Measurements from ENCODE around the gene MTX1.
"Not testable (repeated sequence)": the region's sequence is repeated elsewhere in the genome, so short reads cannot be mapped to it uniquely, and the experiment has no call there.

Gene MTX1

GRCh38 chr1:155185783-155186066 lies 22.8 kb upstream of the MTX1 start:
- no peaks in the 10 kb centered on the region for H3K4me1 ChIP-seq (ENCODE audit: control insufficient read depth, low read depth, low read length)
- H3K9ac ChIP-seq (ENCODE audit: low read length), result no peak overlapping the region
- H3K4me2 ChIP-seq (ENCODE audit: low read length), result no peak overlapping the region
- H2BK120ac ChIP-seq (ENCODE audit: low read depth, low read length), result no peak overlapping the region
- H2AK5ac ChIP-seq (ENCODE audit: low read length), result no peak overlapping the region
- H3K27ac ChIP-seq (ENCODE audit: low read depth, low read length), result no peak overlapping the region
- H3K18ac ChIP-seq (ENCODE audit: low read length), result no peak overlapping the region
- H3K36me3 ChIP-seq (ENCODE audit: control insufficient read depth, insufficient read depth, low read length), result no peaks in the 10 kb centered on the region
- H4K5ac ChIP-seq (ENCODE audit: low read length), result no peak overlapping the region
- no peak overlapping the region for H4K8ac ChIP-seq (ENCODE audit: low read depth, low read length)
- no CpG with 5 or more reads among the region's 6 CpGs for WGBS (ENCODE audit: extremely low coverage, insufficient coverage, low lambda C conversion rate)
- H3K79me1 ChIP-seq (ENCODE audit: low read length), result no peaks in the 10 kb centered on the region
- H3K4me3 ChIP-seq (ENCODE audit: low read length), result no peak overlapping the region
- no peaks in the 10 kb centered on the region for H3K79me2 ChIP-seq (ENCODE audit: control insufficient read depth, insufficient read depth, low read length)
- H2BK15ac ChIP-seq (replicated peaks; ENCODE audit: low read depth), result no peak overlapping the region
- no peak overlapping the region for H3K23ac ChIP-seq (ENCODE audit: low read length)
- H3K27me3 ChIP-seq (ENCODE audit: insufficient read depth, low read length, poor library complexity), result no peaks in the 10 kb centered on the region
- no peak overlapping the region for H3K4ac ChIP-seq (ENCODE audit: low read depth, low read length)
- no peak overlapping the region for H3K56ac ChIP-seq (ENCODE audit: low read length)
- H2BK5ac ChIP-seq (ENCODE audit: low read length), result no peak overlapping the region
- DNase-seq, result no peak

GRCh38 chr1:155186067-155186793 lies 22.3 kb upstream of the MTX1 start:
- no peak overlapping the region for H3K4me2 ChIP-seq (ENCODE audit: low read length)
- H3K56ac ChIP-seq (ENCODE audit: low read length), result no peak overlapping the region
- no peaks in the 10 kb centered on the region for H3K36me3 ChIP-seq (ENCODE audit: control insufficient read depth, insufficient read depth, low read length)
- no peak overlapping the region for H3K23ac ChIP-seq (ENCODE audit: low read length)
- H3K4ac ChIP-seq (ENCODE audit: low read depth, low read length), result no peak overlapping the region
- H3K27ac ChIP-seq (ENCODE audit: low read depth, low read length), result no peak overlapping the region
- no peaks in the 10 kb centered on the region for H3K4me1 ChIP-seq (ENCODE audit: control insufficient read depth, low read depth, low read length)
- no peak overlapping the region for H2BK120ac ChIP-seq (ENCODE audit: low read depth, low read length)
- WGBS (ENCODE audit: extremely low coverage, insufficient coverage, low lambda C conversion rate), result no CpG with 5 or more reads among the region's 8 CpGs
- H3K9ac ChIP-seq (ENCODE audit: low read length), result no peak overlapping the region
- H3K79me1 ChIP-seq (ENCODE audit: low read length), result no peaks in the 10 kb centered on the region
- DNase-seq, result no peak
- H3K79me2 ChIP-seq (ENCODE audit: control insufficient read depth, insufficient read depth, low read length), result no peaks in the 10 kb centered on the region
- no peak overlapping the region for H2AK5ac ChIP-seq (ENCODE audit: low read length)
- no peaks in the 10 kb centered on the region for H3K27me3 ChIP-seq (ENCODE audit: insufficient read depth, low read length, poor library complexity)
- H4K8ac ChIP-seq (ENCODE audit: low read depth, low read length), result no peak overlapping the region
- no peak overlapping the region for H2BK5ac ChIP-seq (ENCODE audit: low read length)
- H4K5ac ChIP-seq (ENCODE audit: low read length), result no peak overlapping the region
- no peak overlapping the region for H3K18ac ChIP-seq (ENCODE audit: low read length)
- no peak overlapping the region for H2BK15ac ChIP-seq (replicated peaks; ENCODE audit: low read depth)
- no peak overlapping the region for H3K4me3 ChIP-seq (ENCODE audit: low read length)

GRCh38 chr1:155186794-155187455 lies 21.6 kb upstream of the MTX1 start:
- no peak overlapping the region for H2BK120ac ChIP-seq (ENCODE audit: low read depth, low read length)
- no peak overlapping the region for H3K18ac ChIP-seq (ENCODE audit: low read length)
- no peak overlapping the region for H3K27ac ChIP-seq (ENCODE audit: low read depth, low read length)
- H3K4ac ChIP-seq (ENCODE audit: low read depth, low read length), result no peak overlapping the region
- no peak overlapping the region for H4K8ac ChIP-seq (ENCODE audit: low read depth, low read length)
- H3K4me2 ChIP-seq (ENCODE audit: low read length), result no peak overlapping the region
- DNase-seq, result no peak
- H3K36me3 ChIP-seq (ENCODE audit: control insufficient read depth, insufficient read depth, low read length), result no peaks in the 10 kb centered on the region
- no CpG with 5 or more reads among the region's 14 CpGs for WGBS (ENCODE audit: extremely low coverage, insufficient coverage, low lambda C conversion rate)
- H2BK15ac ChIP-seq (replicated peaks; ENCODE audit: low read depth), result no peak overlapping the region
- no peak overlapping the region for H3K9ac ChIP-seq (ENCODE audit: low read length)
- H2AK5ac ChIP-seq (ENCODE audit: low read length), result no peak overlapping the region
- H3K27me3 ChIP-seq (ENCODE audit: insufficient read depth, low read length, poor library complexity), result no peaks in the 10 kb centered on the region
- no peak overlapping the region for H3K23ac ChIP-seq (ENCODE audit: low read length)
- no peak overlapping the region for H3K4me3 ChIP-seq (ENCODE audit: low read length)
- H3K4me1 ChIP-seq (ENCODE audit: control insufficient read depth, low read depth, low read length), result no peaks in the 10 kb centered on the region
- H4K5ac ChIP-seq (ENCODE audit: low read length), result no peak overlapping the region
- no peak overlapping the region for H3K56ac ChIP-seq (ENCODE audit: low read length)
- no peaks in the 10 kb centered on the region for H3K79me2 ChIP-seq (ENCODE audit: control insufficient read depth, insufficient read depth, low read length)
- H3K79me1 ChIP-seq (ENCODE audit: low read length), result no peaks in the 10 kb centered on the region
- H2BK5ac ChIP-seq (ENCODE audit: low read length), result no peak overlapping the region

DNA sequence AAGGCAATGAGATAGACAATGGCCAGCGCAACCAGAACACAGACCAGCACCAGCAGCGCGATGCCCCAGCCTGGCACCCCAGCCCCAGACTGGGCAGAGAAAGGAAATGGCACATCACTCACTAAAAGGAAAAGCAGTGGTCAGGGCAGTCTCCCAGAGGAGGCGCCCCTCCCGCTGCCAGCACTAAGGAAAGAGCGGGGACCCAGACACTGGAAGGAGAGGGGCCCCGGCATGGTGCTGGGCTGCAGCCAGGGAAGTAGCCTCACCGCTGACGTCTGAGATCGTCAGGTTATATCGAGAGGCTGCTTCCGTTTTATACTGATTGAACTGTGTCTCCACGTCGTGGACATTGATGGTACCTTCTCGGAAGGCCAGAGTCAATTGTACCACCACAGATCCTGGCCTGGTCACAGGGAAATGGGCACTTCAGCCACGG lies 21.0 kb upstream of the MTX1 start:
- no peak overlapping the region for H2BK5ac ChIP-seq (ENCODE audit: low read length)
- H3K27ac ChIP-seq (ENCODE audit: low read depth, low read length), result no peak overlapping the region
- no peaks in the 10 kb centered on the region for H3K79me1 ChIP-seq (ENCODE audit: low read length)
- no peak overlapping the region for H3K23ac ChIP-seq (ENCODE audit: low read length)
- no peak overlapping the region for H3K18ac ChIP-seq (ENCODE audit: low read length)
- H3K56ac ChIP-seq (ENCODE audit: low read length), result no peak overlapping the region
- no peak overlapping the region for H2AK5ac ChIP-seq (ENCODE audit: low read length)
- no peak for DNase-seq
- H3K36me3 ChIP-seq (ENCODE audit: control insufficient read depth, insufficient read depth, low read length), result no peaks in the 10 kb centered on the region
- H3K27me3 ChIP-seq (ENCODE audit: insufficient read depth, low read length, poor library complexity), result no peaks in the 10 kb centered on the region
- H3K4ac ChIP-seq (ENCODE audit: low read depth, low read length), result no peak overlapping the region
- H4K5ac ChIP-seq (ENCODE audit: low read length), result no peak overlapping the region
- H4K8ac ChIP-seq (ENCODE audit: low read depth, low read length), result no peak overlapping the region
- no peak overlapping the region for H3K9ac ChIP-seq (ENCODE audit: low read length)
- H3K4me2 ChIP-seq (ENCODE audit: low read length), result no peak overlapping the region
- no peaks in the 10 kb centered on the region for H3K79me2 ChIP-seq (ENCODE audit: control insufficient read depth, insufficient read depth, low read length)
- H2BK120ac ChIP-seq (ENCODE audit: low read depth, low read length), result no peak overlapping the region
- no CpG with 5 or more reads among the region's 16 CpGs for WGBS (ENCODE audit: extremely low coverage, insufficient coverage, low lambda C conversion rate)
- no peak overlapping the region for H3K4me3 ChIP-seq (ENCODE audit: low read length)
- no peaks in the 10 kb centered on the region for H3K4me1 ChIP-seq (ENCODE audit: control insufficient read depth, low read depth, low read length)
- no peak overlapping the region for H2BK15ac ChIP-seq (replicated peaks; ENCODE audit: low read depth)

DNA sequence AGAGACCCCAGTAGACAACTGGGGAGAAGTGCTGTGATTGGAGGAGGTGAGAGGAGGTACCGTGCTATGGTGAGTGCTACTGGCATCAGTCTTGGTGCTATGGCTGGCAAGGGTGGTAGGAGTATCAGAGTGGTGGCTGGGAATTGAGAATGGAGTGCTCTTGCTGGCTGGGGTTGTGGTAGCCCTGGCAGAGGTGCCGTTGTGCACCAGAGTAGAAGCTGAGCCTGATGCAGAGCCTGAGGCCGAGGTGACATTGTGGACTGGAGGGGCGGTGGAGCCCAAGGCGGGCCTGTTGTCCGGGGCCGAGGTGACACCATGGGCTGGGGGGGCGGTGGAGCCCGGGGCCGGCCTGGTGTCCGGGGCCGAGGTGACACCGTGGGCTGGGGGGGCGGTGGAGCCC lies 20.2 kb upstream of the MTX1 start:
- Histone ChIP-seq H3K4me3 (ENCODE audit: low read length) (no peak overlapping the region), H3K79me1 (ENCODE audit: low read length) (no peaks in the 10 kb centered on the region), H3K4ac (ENCODE audit: low read depth, low read length) (no peak overlapping the region), H4K5ac (ENCODE audit: low read length) (no peak overlapping the region), H3K18ac (ENCODE audit: low read length) (no peak overlapping the region), H2BK5ac (ENCODE audit: low read length) (no peak overlapping the region), H2BK120ac (ENCODE audit: low read depth, low read length) (no peak overlapping the region), H3K79me2 (ENCODE audit: control insufficient read depth, insufficient read depth, low read length) (no peaks in the 10 kb centered on the region), H3K27me3 (ENCODE audit: insufficient read depth, low read length, poor library complexity) (no peaks in the 10 kb centered on the region), H3K9ac (ENCODE audit: low read length) (no peak overlapping the region), H3K23ac (ENCODE audit: low read length) (no peak overlapping the region), H2BK15ac (replicated peaks; ENCODE audit: low read depth) (no peak overlapping the region), H3K4me1 (ENCODE audit: control insufficient read depth, low read depth, low read length) (no peaks in the 10 kb centered on the region), H3K36me3 (ENCODE audit: control insufficient read depth, insufficient read depth, low read length) (no peaks in the 10 kb centered on the region), H4K8ac (ENCODE audit: low read depth, low read length) (no peak overlapping the region), H3K56ac (ENCODE audit: low read length) (no peak overlapping the region), H2AK5ac (ENCODE audit: low read length) (no peak overlapping the region), H3K27ac (ENCODE audit: low read depth, low read length) (no peak overlapping the region), H3K4me2 (ENCODE audit: low read length) (no peak overlapping the region)
- DNase-seq, result no peak
- WGBS (ENCODE audit: extremely low coverage, insufficient coverage, low lambda C conversion rate), result no CpG with 5 or more reads among the region's 14 CpGs

- H4K5ac ChIP-seq (ENCODE audit: low read length); H3K18ac ChIP-seq (ENCODE audit: low read length); H3K4me2 ChIP-seq (ENCODE audit: low read length); H3K79me2 ChIP-seq (ENCODE audit: control insufficient read depth, insufficient read depth, low read length); H3K23ac ChIP-seq (ENCODE audit: low read length); H2BK120ac ChIP-seq (ENCODE audit: low read depth, low read length); H3K9ac ChIP-seq (ENCODE audit: low read length); DNase-seq; H3K79me1 ChIP-seq (ENCODE audit: low read length); H3K4ac ChIP-seq (ENCODE audit: low read depth, low read length); H3K27me3 ChIP-seq (ENCODE audit: insufficient read depth, low read length, poor library complexity); H2BK5ac ChIP-seq (ENCODE audit: low read length); H3K27ac ChIP-seq (ENCODE audit: low read depth, low read length); H2BK15ac ChIP-seq (replicated peaks; ENCODE audit: low read depth); H3K4me1 ChIP-seq (ENCODE audit: control insufficient read depth, low read depth, low read length); H3K4me3 ChIP-seq (ENCODE audit: low read length); H3K56ac ChIP-seq (ENCODE audit: low read length); H3K36me3 ChIP-seq (ENCODE audit: control insufficient read depth, insufficient read depth, low read length); H4K8ac ChIP-seq (ENCODE audit: low read depth, low read length); H2AK5ac ChIP-seq (ENCODE audit: low read length): not testable (repeated sequence)
- WGBS (ENCODE audit: extremely low coverage, insufficient coverage, low lambda C conversion rate), result no CpG with 5 or more reads among the region's 45 CpGs
Observed at GRCh38 chr1:155189926-155190325, 18.6 kb upstream of the MTX1 start.

Measured in mesendoderm (in vitro differentiated cells).